Stomach smooth muscle (tissue), 2 donors: ENCODE results near the gene LRMDA.

Experiments used
- H3K27ac ChIP-seq: one replicate; pipeline ENCODE4 v1.7.0; 2013; ENCODE audit warnings: mild to moderate bottlenecking, low read length, inconsistent platforms
- H3K27me3 ChIP-seq, 2 donors: one replicate each; pipeline ENCODE4 v1.7.0; 2013; ENCODE audit warnings: low read length in 2 of 2; ENCODE audit not compliant: insufficient read depth in 2 of 2, control insufficient read depth in 1 of 2
- H3K36me3 ChIP-seq, 2 donors: one replicate each; pipeline ENCODE4 v1.7.0; 2013; ENCODE audit warnings: low read length in 2 of 2; ENCODE audit not compliant: control insufficient read depth in 2 of 2, insufficient read depth in 2 of 2
- H3K4me1 ChIP-seq: one replicate; pipeline ENCODE4 v1.7.0; 2013; ENCODE audit warnings: low read length; ENCODE audit not compliant: control insufficient read depth, insufficient read depth
- H3K4me3 ChIP-seq, 2 donors: one replicate each; pipeline ENCODE4 v1.7.0; 2013; ENCODE audit warnings: low read length in 2 of 2
- H3K9ac ChIP-seq, 2 donors: one replicate each; pipeline ENCODE4 v1.7.0; 2013; ENCODE audit warnings: low read length in 2 of 2, mild to moderate bottlenecking in 1 of 2
- H3K9me3 ChIP-seq, 2 donors: one replicate each; pipeline ENCODE4 v1.7.0; 2013; ENCODE audit warnings: low read length in 2 of 2; ENCODE audit not compliant: control insufficient read depth in 2 of 2
- donor health status: healthy.
- donor health status: Pancreatic carcinoma.

Gene LRMDA

GRCh38 chr10:75974080-75974479, 542.7 kb downstream of the LRMDA start:
- Histone ChIP-seq H3K36me3 (no peaks in the 10 kb centered on the region), H3K4me3 (no peak overlapping the region), H3K4me1 (peaks cover 11% of the 10 kb centered on the region), H3K27me3 (no peaks in the 10 kb centered on the region), H3K9ac (no peak overlapping the region), H3K9me3 (no peaks in the 10 kb centered on the region), H3K27ac (no peak overlapping the region)

GRCh38 chr10:75976681-75977080, 545.3 kb downstream of the LRMDA start:
- no peak overlapping the region for H3K9ac ChIP-seq
- H3K4me3 ChIP-seq, result no peak overlapping the region
- H3K4me1 ChIP-seq, result peaks cover 5% of the 10 kb centered on the region
- H3K27me3 ChIP-seq, result no peaks in the 10 kb centered on the region
- no peak overlapping the region for H3K27ac ChIP-seq
- H3K9me3 ChIP-seq, result no peaks in the 10 kb centered on the region
- H3K36me3 ChIP-seq, result no peaks in the 10 kb centered on the region

- H3K4me1 ChIP-seq, result peaks cover 5% of the 10 kb centered on the region
- no peaks in the 10 kb centered on the region for H3K36me3 ChIP-seq
- H3K9me3 ChIP-seq, result no peaks in the 10 kb centered on the region
- no peaks in the 10 kb centered on the region for H3K27me3 ChIP-seq
- no peak overlapping the region for H3K27ac ChIP-seq
- H3K9ac ChIP-seq, result no peak overlapping the region
- no peak overlapping the region for H3K4me3 ChIP-seq
Measured at GRCh38 chr10:75977139-75977538, 545.7 kb downstream of the LRMDA start.

- no peaks in the 10 kb centered on the region for H3K36me3 ChIP-seq
- H3K4me3 ChIP-seq, result no peak overlapping the region
- H3K9ac ChIP-seq, result no peak overlapping the region
- no peak overlapping the region for H3K27ac ChIP-seq
- no peaks in the 10 kb centered on the region for H3K27me3 ChIP-seq
- peaks cover under 1% of the 10 kb centered on the region for H3K4me1 ChIP-seq
- no peaks in the 10 kb centered on the region for H3K9me3 ChIP-seq
Measured at GRCh38 chr10:75978213-75978612, 546.8 kb downstream of the LRMDA start.

- Histone ChIP-seq H3K9ac (no peak overlapping the region), H3K4me1 (no peaks in the 10 kb centered on the region), H3K9me3 (no peaks in the 10 kb centered on the region), H3K27ac (no peak overlapping the region), H3K27me3 (no peaks in the 10 kb centered on the region), H3K36me3 (no peaks in the 10 kb centered on the region), H3K4me3 (no peak overlapping the region)
Measured at GRCh38 chr10:75980419-75981002, 549.1 kb downstream of the LRMDA start.

GRCh38 chr10:75982611-75983369, 551.4 kb downstream of the LRMDA start:
- Histone ChIP-seq H3K4me3 (no peak overlapping the region), H3K36me3 (no peaks in the 10 kb centered on the region), H3K9ac (no peak overlapping the region), H3K27me3 (no peaks in the 10 kb centered on the region), H3K4me1 (no peaks in the 10 kb centered on the region), H3K9me3 (no peaks in the 10 kb centered on the region), H3K27ac (no peak overlapping the region)

- Histone ChIP-seq H3K27me3 (no peaks in the 10 kb centered on the region), H3K36me3 (no peaks in the 10 kb centered on the region), H3K9me3 (no peaks in the 10 kb centered on the region), H3K4me1 (no peaks in the 10 kb centered on the region), H3K9ac (no peak overlapping the region), H3K27ac (no peak overlapping the region), H3K4me3 (no peak overlapping the region)
Measured at GRCh38 chr10:75984067-75984466, 552.6 kb downstream of the LRMDA start.

GRCh38 chr10:75987616-75988015, 556.2 kb downstream of the LRMDA start:
- H3K27ac ChIP-seq, result no peak overlapping the region
- H3K4me3 ChIP-seq, result no peak overlapping the region
- H3K27me3 ChIP-seq, result no peaks in the 10 kb centered on the region
- H3K9me3 ChIP-seq, result no peaks in the 10 kb centered on the region
- H3K9ac ChIP-seq, result no peak overlapping the region
- no peaks in the 10 kb centered on the region for H3K4me1 ChIP-seq
- no peaks in the 10 kb centered on the region for H3K36me3 ChIP-seq

- Histone ChIP-seq H3K36me3 (no peaks in the 10 kb centered on the region), H3K27ac (no peak overlapping the region), H3K9ac (no peak overlapping the region), H3K27me3 (peaks cover 0 to 4% of the 10 kb centered on the region in 2 donors), H3K4me1 (no peaks in the 10 kb centered on the region), H3K4me3 (no peak overlapping the region), H3K9me3 (no peaks in the 10 kb centered on the region)
Measured at GRCh38 chr10:75994357-75995040, 563.1 kb downstream of the LRMDA start.

- Histone ChIP-seq H3K27me3 (peaks cover 0 to 4% of the 10 kb centered on the region in 2 donors), H3K4me1 (no peaks in the 10 kb centered on the region), H3K4me3 (no peak overlapping the region), H3K9ac (no peak overlapping the region), H3K36me3 (no peaks in the 10 kb centered on the region), H3K27ac (no peak overlapping the region), H3K9me3 (no peaks in the 10 kb centered on the region)
Measured at GRCh38 chr10:75995041-75995430, 563.6 kb downstream of the LRMDA start.

- Histone ChIP-seq H3K9me3 (no peaks in the 10 kb centered on the region), H3K9ac (no peak overlapping the region), H3K36me3 (no peaks in the 10 kb centered on the region), H3K27ac (no peak overlapping the region), H3K4me1 (no peaks in the 10 kb centered on the region), H3K27me3 (peaks cover 0 to 4% of the 10 kb centered on the region in 2 donors), H3K4me3 (no peak overlapping the region)
Measured at GRCh38 chr10:75995720-75996119, 564.3 kb downstream of the LRMDA start.
